Keratinocyte (primary cell): ENCODE measurements around the gene PFKP. TPM values are rescaled to one million over a fixed set of nuclear protein-coding genes. Genes with fewer than 3 reads are reported as not detected.

Experiments
- DNase-seq: peaks from one replicate; pipeline ENCODE4 v3.0.0-alpha.2; 2011; ENCODE audit warnings: low read depth, missing footprints, low spot score
- FAIRE-seq: peaks from 2 replicates; lab custom pipeline; 2011; peaks lifted over from hg19 to GRCh38; lab: Jason Lieb, UNC
- H2AFZ ChIP-seq: 2 replicates; pipeline ENCODE4 v1.6.0; 2012; ENCODE audit warnings: low read length, control low read depth, inconsistent platforms; ENCODE audit not compliant: control insufficient read depth
- H3K27ac ChIP-seq: 2 replicates; pipeline ENCODE4 v1.5.1; 2011; ENCODE audit warnings: low read length; ENCODE audit not compliant: control insufficient read depth, insufficient read depth
- H3K27me3 ChIP-seq: 3 replicates; pipeline ENCODE4 v1.6.0; 2011; ENCODE audit warnings: low read length; ENCODE audit not compliant: control insufficient read depth, insufficient read depth; ENCODE audit errors: extremely low read depth
- H3K36me3 ChIP-seq, 2 experiments: 2 replicates in 1 of 2; 3 replicates in 1 of 2; pipeline ENCODE4 v1.5.1; 2011; ENCODE audit warnings: low read length in 2 of 2, mild to moderate bottlenecking in 1 of 2; ENCODE audit not compliant: control insufficient read depth in 2 of 2, insufficient read depth in 2 of 2; ENCODE audit errors: extremely low read depth in 1 of 2
- H3K4me1 ChIP-seq: 3 replicates; pipeline ENCODE4 v1.5.1; 2011; ENCODE audit warnings: low read length; ENCODE audit not compliant: control insufficient read depth, insufficient read depth; ENCODE audit errors: extremely low read depth
- H3K4me2 ChIP-seq: 3 replicates; pipeline ENCODE4 v1.6.0; 2011; ENCODE audit warnings: low read depth, low read length; ENCODE audit not compliant: control insufficient read depth, insufficient read depth; ENCODE audit errors: extremely low read depth
- H3K4me3 ChIP-seq, 3 experiments: fragments of 200-600 bp in 1 of 3; sonication (generic) in 1 of 3; 2 replicates in 2 of 3; 3 replicates in 1 of 3; pipeline ENCODE4 v1.5.1; 2011 to 2016; ENCODE audit warnings: low read length in 3 of 3, mild to moderate bottlenecking in 3 of 3, control low read depth in 2 of 3, inconsistent platforms in 1 of 3, low read depth in 1 of 3, mixed read lengths in 1 of 3, mixed run types in 1 of 3, moderate library complexity in 1 of 3; ENCODE audit not compliant: control insufficient read depth in 2 of 3, insufficient read depth in 2 of 3; ENCODE audit errors: extremely low read depth in 1 of 3
- H3K79me2 ChIP-seq: 2 replicates; pipeline ENCODE4 v1.6.0; 2012; ENCODE audit warnings: low read length; ENCODE audit not compliant: control insufficient read depth, insufficient read depth
- H3K9ac ChIP-seq: 3 replicates; pipeline ENCODE4 v1.6.0; 2011; ENCODE audit warnings: low read length; ENCODE audit not compliant: control insufficient read depth, insufficient read depth; ENCODE audit errors: extremely low read depth
- H3K9me1 ChIP-seq: 3 replicates; pipeline ENCODE4 v1.6.0; 2011; ENCODE audit warnings: low read length; ENCODE audit not compliant: control insufficient read depth, insufficient read depth; ENCODE audit errors: extremely low read depth
- H3K9me3 ChIP-seq: 2 replicates; pipeline ENCODE4 v1.5.1; 2012; ENCODE audit warnings: low read depth, low read length; ENCODE audit not compliant: control insufficient read depth
- H4K20me1 ChIP-seq: 3 replicates; pipeline ENCODE4 v1.6.0; 2011; ENCODE audit warnings: low read length; ENCODE audit not compliant: control insufficient read depth, insufficient read depth; ENCODE audit errors: extremely low read depth
- EZH2 ChIP-seq: IDR thresholded peaks from one replicate; pipeline ENCODE4 v1.6.1; 2012; ENCODE audit warnings: inconsistent platforms, mild to moderate bottlenecking, low read length, moderate library complexity
- dilution Hi-C: fragments of 300-500 bp; cut with MboI; formaldehyde crosslinking; loops from one replicate; pipeline ENCODE4 v1.7.0; 2020; ENCODE audit warnings: low sequenced_read_pairs; ENCODE audit not compliant: extremely low pct_ligation_motif_present
- polyA plus RNA-seq, 5 experiments: library from polyadenylated mRNA; depleted of rRNA in 3 of 5; stranded (reverse) in 3 of 5; stranded (forward) in 1 of 5; unstranded in 1 of 5; fragments of >200 nt; gene quantifications; 1 replicate in 1 of 5; 2 replicates in 3 of 5; 3 replicates in 1 of 5; pipeline versions ENCODE4 v1.2.1 to v1.2.3, GENCODE V29; 2011 to 2012; ENCODE audit warnings: missing spikeins in 2 of 5, low read depth in 1 of 5, low replicate concordance in 1 of 5
- TF ChIP-seq, protein P1 (sequence below), 3 experiments: IDR thresholded peaks in 1 of 3; conservative IDR thresholded peaks in 1 of 3; optimal IDR thresholded peaks in 1 of 3; 2 replicates in 2 of 3; 3 replicates in 1 of 3; pipeline versions ENCODE3 to v1.5.1; 2011; ENCODE audit warnings: low read length in 3 of 3, mild to moderate bottlenecking in 3 of 3, moderate library complexity in 2 of 3, control low read depth in 1 of 3, inconsistent platforms in 1 of 3; ENCODE audit not compliant: insufficient read depth in 2 of 3; ENCODE audit errors: extremely low read depth in 1 of 3

Gene PFKP
- polyA plus RNA-seq, 1 donor (not counting 4 experiments of a cell fraction or from before 2014, with no cell fraction given), result 117 TPM

DNA sequence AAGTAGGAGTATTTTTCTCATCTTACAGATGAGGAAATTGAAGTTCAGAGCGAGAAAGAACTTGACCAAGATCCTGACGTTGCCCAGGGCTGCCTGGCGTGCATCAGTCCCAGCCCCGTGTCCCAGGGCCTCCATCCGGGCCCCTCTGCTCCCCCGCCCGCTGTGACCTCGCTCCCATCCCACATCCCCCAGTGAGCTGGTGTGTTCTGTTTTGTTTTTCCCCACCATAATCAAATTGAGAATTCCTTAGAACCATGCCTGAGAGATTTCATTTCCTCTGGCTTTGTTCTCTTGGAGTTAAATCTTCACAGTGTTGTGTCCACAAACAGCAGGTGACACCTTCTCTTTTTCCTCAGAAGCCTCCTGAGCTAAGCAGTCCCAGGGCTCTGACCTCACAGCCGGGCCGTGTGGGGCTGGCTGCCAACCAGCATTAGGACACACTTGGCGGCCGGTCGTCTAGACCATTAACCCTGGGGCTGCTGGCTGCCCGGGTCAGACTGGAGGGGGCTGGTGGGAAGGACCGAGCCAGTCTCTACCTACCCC, 44.3 kb downstream of the PFKP start:
- Histone ChIP-seq H3K4me3 (no peak overlapping the region), H3K4me2 (no peak overlapping the region), H3K27ac (no peak overlapping the region), H3K27me3 (no peaks in the 10 kb centered on the region), H2AFZ (no peak overlapping the region), H3K36me3 (peaks cover 41 to 63% of the 10 kb centered on the region in 2 experiments), H4K20me1 (no peaks in the 10 kb centered on the region), H3K9me1 (peaks cover 3% of the 10 kb centered on the region), H3K79me2 (peaks cover 22% of the 10 kb centered on the region), H3K9me3 (no peaks in the 10 kb centered on the region), H3K4me1 (peaks cover 27% of the 10 kb centered on the region), H3K9ac (no peak overlapping the region)
- dilution Hi-C loops, result no loop called here
- TF ChIP-seq, protein P1, sequence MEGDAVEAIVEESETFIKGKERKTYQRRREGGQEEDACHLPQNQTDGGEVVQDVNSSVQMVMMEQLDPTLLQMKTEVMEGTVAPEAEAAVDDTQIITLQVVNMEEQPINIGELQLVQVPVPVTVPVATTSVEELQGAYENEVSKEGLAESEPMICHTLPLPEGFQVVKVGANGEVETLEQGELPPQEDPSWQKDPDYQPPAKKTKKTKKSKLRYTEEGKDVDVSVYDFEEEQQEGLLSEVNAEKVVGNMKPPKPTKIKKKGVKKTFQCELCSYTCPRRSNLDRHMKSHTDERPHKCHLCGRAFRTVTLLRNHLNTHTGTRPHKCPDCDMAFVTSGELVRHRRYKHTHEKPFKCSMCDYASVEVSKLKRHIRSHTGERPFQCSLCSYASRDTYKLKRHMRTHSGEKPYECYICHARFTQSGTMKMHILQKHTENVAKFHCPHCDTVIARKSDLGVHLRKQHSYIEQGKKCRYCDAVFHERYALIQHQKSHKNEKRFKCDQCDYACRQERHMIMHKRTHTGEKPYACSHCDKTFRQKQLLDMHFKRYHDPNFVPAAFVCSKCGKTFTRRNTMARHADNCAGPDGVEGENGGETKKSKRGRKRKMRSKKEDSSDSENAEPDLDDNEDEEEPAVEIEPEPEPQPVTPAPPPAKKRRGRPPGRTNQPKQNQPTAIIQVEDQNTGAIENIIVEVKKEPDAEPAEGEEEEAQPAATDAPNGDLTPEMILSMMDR (optimal IDR thresholded peaks at IDR 0.05 in 1 of 3, IDR thresholded peaks at IDR 0.05 in 1 of 3, conservative IDR thresholded peaks at IDR 0.05 in 1 of 3; ENCODE audit: extremely low read depth in 1 of 3, insufficient read depth in 2 of 3, low read length in 3 of 3), result no peak
- TF ChIP-seq EZH2, result no peak
- DNase-seq, result no peak
- FAIRE-seq, result no peak

- H3K36me3 ChIP-seq, result peaks cover 53 to 75% of the 10 kb centered on the region in 2 experiments
These were observed 46.0 kb downstream of the PFKP start for GRCh38 chr10:3113343-3113720.

More at GRCh38 chr10:3113343-3113720, 46.0 kb downstream of the PFKP start:
- Histone ChIP-seq H3K9me3 (no peaks in the 10 kb centered on the region), H3K79me2 (peaks cover 24% of the 10 kb centered on the region), H3K4me3 (no peak overlapping the region), H3K9ac (no peak overlapping the region), H3K4me2 (no peak overlapping the region), H3K27ac (no peak overlapping the region), H3K4me1 (peaks cover 15% of the 10 kb centered on the region), H2AFZ (no peak overlapping the region), H3K9me1 (peaks cover 3% of the 10 kb centered on the region), H3K27me3 (no peaks in the 10 kb centered on the region), H4K20me1 (no peaks in the 10 kb centered on the region)
- FAIRE-seq (no peak), DNase-seq (no peak)
- dilution Hi-C loops, result no loop called here
- TF ChIP-seq, protein P1 (optimal IDR thresholded peaks at IDR 0.05 in 1 of 3, IDR thresholded peaks at IDR 0.05 in 1 of 3, conservative IDR thresholded peaks at IDR 0.05 in 1 of 3; ENCODE audit: extremely low read depth in 1 of 3, insufficient read depth in 2 of 3, low read length in 3 of 3), result no peak
- no peak for TF ChIP-seq EZH2
